ENCODE measurements around the gene HUNK.

DNA sequence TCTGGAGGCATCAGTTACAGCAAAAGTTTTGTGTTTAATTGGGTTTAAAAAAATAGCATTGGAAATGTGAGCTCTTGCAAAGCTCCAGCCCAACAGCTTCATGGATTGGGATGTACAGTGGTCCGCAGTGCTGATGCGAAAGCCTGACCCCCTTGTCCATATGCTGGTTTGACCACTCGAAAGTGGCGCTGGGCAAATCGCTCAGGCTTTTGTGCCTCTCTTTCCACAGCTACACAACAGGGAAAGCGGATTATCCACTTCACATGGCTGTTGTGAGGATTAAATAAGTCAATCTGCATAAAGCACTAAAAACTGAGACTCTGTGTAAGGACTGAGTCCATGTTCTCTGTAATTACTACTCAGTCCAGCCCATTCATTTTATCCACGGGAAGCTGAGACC, 57.2 kb downstream of the HUNK start:
- TF ChIP-seq EZH2 (IDR thresholded peaks at IDR 0.05; ENCODE audit: borderline replicate concordance, low read depth, low read length, poor library complexity, severe bottlenecking), result no peak
- TF ChIP-seq, protein P1, sequence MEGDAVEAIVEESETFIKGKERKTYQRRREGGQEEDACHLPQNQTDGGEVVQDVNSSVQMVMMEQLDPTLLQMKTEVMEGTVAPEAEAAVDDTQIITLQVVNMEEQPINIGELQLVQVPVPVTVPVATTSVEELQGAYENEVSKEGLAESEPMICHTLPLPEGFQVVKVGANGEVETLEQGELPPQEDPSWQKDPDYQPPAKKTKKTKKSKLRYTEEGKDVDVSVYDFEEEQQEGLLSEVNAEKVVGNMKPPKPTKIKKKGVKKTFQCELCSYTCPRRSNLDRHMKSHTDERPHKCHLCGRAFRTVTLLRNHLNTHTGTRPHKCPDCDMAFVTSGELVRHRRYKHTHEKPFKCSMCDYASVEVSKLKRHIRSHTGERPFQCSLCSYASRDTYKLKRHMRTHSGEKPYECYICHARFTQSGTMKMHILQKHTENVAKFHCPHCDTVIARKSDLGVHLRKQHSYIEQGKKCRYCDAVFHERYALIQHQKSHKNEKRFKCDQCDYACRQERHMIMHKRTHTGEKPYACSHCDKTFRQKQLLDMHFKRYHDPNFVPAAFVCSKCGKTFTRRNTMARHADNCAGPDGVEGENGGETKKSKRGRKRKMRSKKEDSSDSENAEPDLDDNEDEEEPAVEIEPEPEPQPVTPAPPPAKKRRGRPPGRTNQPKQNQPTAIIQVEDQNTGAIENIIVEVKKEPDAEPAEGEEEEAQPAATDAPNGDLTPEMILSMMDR (conservative IDR thresholded peaks at IDR 0.05; ENCODE audit: low read depth, low read length), result no peak
